ENCODE data around the gene ERC1.

GRCh38 chr12:1293901-1294300 is 302.9 kb downstream of the ERC1 start:
- TF ChIP-seq EP300 (IDR thresholded peaks at IDR 0.05) = no peak
- TF ChIP-seq CTCF (IDR thresholded peaks at IDR 0.05) = no peak
- TF ChIP-seq POLR2AphosphoS5 (IDR thresholded peaks at IDR 0.05) = no peak
